Ascending aorta (tissue), 2 donors: ENCODE measurements around the gene OR6K3. TPM values are rescaled to one million over a fixed set of nuclear protein-coding genes. Genes with fewer than 3 reads are reported as not detected.

Experiments
- DNase-seq, 2 donors: peaks; one replicate each; pipeline ENCODE4 v3.0.0-alpha.2; 2019; ENCODE audit warnings: low spot score in 2 of 2
- H3K27ac ChIP-seq, 2 donors: fragments of 200-600 bp; sonication (generic); one replicate each; pipeline ENCODE4 v1.5.1; 2016 to 2017; ENCODE audit warnings: mild to moderate bottlenecking in 1 of 2
- H3K27me3 ChIP-seq: fragments of 200-600 bp; sonication (generic); one replicate; pipeline ENCODE4 v1.5.1; 2017
- H3K36me3 ChIP-seq, 2 donors: fragments of 200-600 bp; sonication (generic); one replicate each; pipeline ENCODE4 v1.5.1; 2016
- H3K4me1 ChIP-seq, 2 donors: fragments of 200-600 bp; sonication (generic); one replicate each; pipeline ENCODE4 v1.5.1; 2016 to 2017; ENCODE audit warnings: mild to moderate bottlenecking in 1 of 2
- H3K4me3 ChIP-seq, 2 donors: fragments of 200-600 bp; sonication (generic); one replicate each; pipeline ENCODE4 v1.5.1; 2016 to 2017; ENCODE audit warnings: mild to moderate bottlenecking in 1 of 2
- H3K9me3 ChIP-seq, 2 donors: fragments of 200-600 bp; sonication (generic); one replicate each; pipeline ENCODE4 v1.5.1; 2016
- intact Hi-C: fragments of 100-400 bp; cut with DNase I; formaldehyde crosslinking; loops from one replicate; pipeline ENCODE4 v1.15.1; 2023
- total RNA-seq: library from RNA; depleted of rRNA; stranded (reverse); fragments of >200 nt; gene quantifications from one replicate; pipeline ENCODE4 v1.1.0, GENCODE V29; 2016
- TF ChIP-seq, protein P1 (sequence below), 3 experiments: fragments of 200-600 bp in 2 of 3; fragments of 450-650 bp in 1 of 3; sonication (generic) in 2 of 3; IDR thresholded peaks; one replicate each; pipeline ENCODE4 v1.5.1; 2016 to 2019; ENCODE audit warnings: antibody characterized with exemption in 3 of 3, mild to moderate bottlenecking in 1 of 3, moderate library complexity in 1 of 3

Gene OR6K3, protein sequence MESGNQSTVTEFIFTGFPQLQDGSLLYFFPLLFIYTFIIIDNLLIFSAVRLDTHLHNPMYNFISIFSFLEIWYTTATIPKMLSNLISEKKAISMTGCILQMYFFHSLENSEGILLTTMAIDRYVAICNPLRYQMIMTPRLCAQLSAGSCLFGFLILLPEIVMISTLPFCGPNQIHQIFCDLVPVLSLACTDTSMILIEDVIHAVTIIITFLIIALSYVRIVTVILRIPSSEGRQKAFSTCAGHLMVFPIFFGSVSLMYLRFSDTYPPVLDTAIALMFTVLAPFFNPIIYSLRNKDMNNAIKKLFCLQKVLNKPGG
- total RNA-seq, result not detected

DNA sequence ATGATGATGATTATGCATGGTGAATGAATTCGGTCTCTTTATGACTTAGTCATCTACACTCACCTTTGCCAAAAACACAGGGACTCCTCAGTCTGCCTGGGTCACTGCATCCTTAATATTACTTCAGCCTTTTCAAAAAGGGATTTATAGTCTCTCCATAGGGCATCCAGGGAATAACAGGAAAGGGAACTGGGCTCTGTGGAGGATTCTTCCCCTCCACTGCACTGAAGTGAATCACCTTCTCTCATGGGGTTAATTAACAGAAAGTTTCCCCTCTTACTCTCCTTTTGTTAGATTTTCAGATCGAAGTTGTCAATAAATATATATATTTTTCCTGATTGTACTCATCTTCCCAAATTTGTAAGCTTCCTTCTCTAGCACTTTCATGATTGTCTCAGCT is at the start of gene OR6K3:
TSS of gene OR6K3 (minus strand) at position 101 of the 400 bp plus-strand sequence. CDS start 2,605 bp downstream, outside the sequence.
- no peak for DNase-seq
- Histone ChIP-seq H3K4me1 (no peaks in the 10 kb centered on the region), H3K36me3 (no peaks in the 10 kb centered on the region), H3K27ac (no peak within 1 kb of the TSS), H3K4me3 (no peak within 1 kb of the TSS), H3K27me3 (no peaks in the 10 kb centered on the region), H3K9me3 (no peaks in the 10 kb centered on the region)
- intact Hi-C loops, result no loop called here
- TF ChIP-seq, protein P1, sequence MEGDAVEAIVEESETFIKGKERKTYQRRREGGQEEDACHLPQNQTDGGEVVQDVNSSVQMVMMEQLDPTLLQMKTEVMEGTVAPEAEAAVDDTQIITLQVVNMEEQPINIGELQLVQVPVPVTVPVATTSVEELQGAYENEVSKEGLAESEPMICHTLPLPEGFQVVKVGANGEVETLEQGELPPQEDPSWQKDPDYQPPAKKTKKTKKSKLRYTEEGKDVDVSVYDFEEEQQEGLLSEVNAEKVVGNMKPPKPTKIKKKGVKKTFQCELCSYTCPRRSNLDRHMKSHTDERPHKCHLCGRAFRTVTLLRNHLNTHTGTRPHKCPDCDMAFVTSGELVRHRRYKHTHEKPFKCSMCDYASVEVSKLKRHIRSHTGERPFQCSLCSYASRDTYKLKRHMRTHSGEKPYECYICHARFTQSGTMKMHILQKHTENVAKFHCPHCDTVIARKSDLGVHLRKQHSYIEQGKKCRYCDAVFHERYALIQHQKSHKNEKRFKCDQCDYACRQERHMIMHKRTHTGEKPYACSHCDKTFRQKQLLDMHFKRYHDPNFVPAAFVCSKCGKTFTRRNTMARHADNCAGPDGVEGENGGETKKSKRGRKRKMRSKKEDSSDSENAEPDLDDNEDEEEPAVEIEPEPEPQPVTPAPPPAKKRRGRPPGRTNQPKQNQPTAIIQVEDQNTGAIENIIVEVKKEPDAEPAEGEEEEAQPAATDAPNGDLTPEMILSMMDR (IDR thresholded peaks at IDR 0.05), result no peak

- no peak for DNase-seq
- Histone ChIP-seq H3K4me3 (no peak within 1 kb of the TSS), H3K36me3 (no peaks in the 10 kb centered on the region), H3K9me3 (no peaks in the 10 kb centered on the region), H3K27me3 (no peaks in the 10 kb centered on the region), H3K4me1 (no peaks in the 10 kb centered on the region), H3K27ac (no peak within 1 kb of the TSS)
- intact Hi-C loops, result no loop called here
- TF ChIP-seq, protein P1 (IDR thresholded peaks at IDR 0.05), result no peak
Measured at GRCh38 chr1:158754420-158754819, 33.9 kb upstream of the OR6K3 start, which contains the start of gene OR6K6. Gene OR6K6, plus strand, starts transcription at chr1:158754720. Its CDS starts 168 bp downstream, at chr1:158754888.

GRCh38 chr1:158752155-158752712 is 31.7 kb upstream of the OR6K3 start:
- TF ChIP-seq, protein P1 (IDR thresholded peaks at IDR 0.05), result no peak
- Histone ChIP-seq H3K4me1 (no peaks in the 10 kb centered on the region), H3K36me3 (no peaks in the 10 kb centered on the region), H3K27me3 (no peaks in the 10 kb centered on the region), H3K4me3 (no peak overlapping the region), H3K9me3 (no peaks in the 10 kb centered on the region), H3K27ac (no peak overlapping the region)
- intact Hi-C loops, result no loop called here
- no peak for DNase-seq

GRCh38 chr1:158735848-158736247 is 15.3 kb upstream of the OR6K3 start:
- Histone ChIP-seq H3K27me3 (no peaks in the 10 kb centered on the region), H3K36me3 (no peaks in the 10 kb centered on the region), H3K4me3 (no peak overlapping the region), H3K27ac (no peak overlapping the region), H3K9me3 (no peaks in the 10 kb centered on the region), H3K4me1 (no peaks in the 10 kb centered on the region)
- intact Hi-C loops, result no loop called here
- DNase-seq, result no peak
- TF ChIP-seq, protein P1 (IDR thresholded peaks at IDR 0.05), result no peak

GRCh38 chr1:158732524-158732923 is 12.0 kb upstream of the OR6K3 start:
- Histone ChIP-seq H3K4me1 (no peaks in the 10 kb centered on the region), H3K27me3 (no peaks in the 10 kb centered on the region), H3K36me3 (no peaks in the 10 kb centered on the region), H3K4me3 (no peak overlapping the region), H3K9me3 (no peaks in the 10 kb centered on the region), H3K27ac (no peak overlapping the region)
- DNase-seq, result no peak
- TF ChIP-seq, protein P1 (IDR thresholded peaks at IDR 0.05), result no peak
- intact Hi-C loops, result no loop called here
